HUES48 (cell line): ENCODE results near the gene GPX4.

Source experiments
- H3K27ac ChIP-seq: one replicate; pipeline ENCODE4 v1.7.0; 2013; ENCODE audit warnings: low read depth, low read length, inconsistent platforms
- H3K27me3 ChIP-seq: 2 replicates; pipeline ENCODE4 v1.6.1; 2013; ENCODE audit warnings: mild to moderate bottlenecking, low read length; ENCODE audit not compliant: control insufficient read depth, insufficient read depth
- H3K36me3 ChIP-seq: 2 replicates; pipeline ENCODE4 v1.6.1; 2013; ENCODE audit warnings: low read length; ENCODE audit not compliant: control insufficient read depth, insufficient read depth
- H3K4me1 ChIP-seq: 2 replicates; pipeline ENCODE4 v1.6.1; 2013; ENCODE audit warnings: mild to moderate bottlenecking, low read length; ENCODE audit not compliant: control insufficient read depth, insufficient read depth
- H3K4me3 ChIP-seq: 2 replicates; pipeline ENCODE4 v1.5.1; 2013; ENCODE audit warnings: mild to moderate bottlenecking, low read depth, low read length
- H3K9ac ChIP-seq: 2 replicates; pipeline ENCODE4 v1.6.1; 2013; ENCODE audit warnings: mild to moderate bottlenecking, low read depth, low read length, moderate library complexity
- H3K9me3 ChIP-seq: 2 replicates; pipeline ENCODE4 v1.6.1; 2013; ENCODE audit warnings: low read length; ENCODE audit not compliant: control insufficient read depth, insufficient read depth

The GPX4 gene

GRCh38 chr19:1094978-1095701 is 8.7 kb upstream of the GPX4 start, which contains the start of gene POLR2E:
Gene POLR2E, minus strand, starts transcription at chr19:1095375. Its CDS starts 60 bp downstream, at chr19:1095315.
- peaks cover 31% of the 10 kb centered on the region for H3K36me3 ChIP-seq
- peaks cover 5% of the 10 kb centered on the region; the same call in 1 of the 2 replicates for H3K4me1 ChIP-seq
- peak within 1 kb of the TSS; percentile 70 for H3K9ac ChIP-seq
- peak within 1 kb of the TSS; percentile 69 for H3K27ac ChIP-seq
- H3K4me3 ChIP-seq = peak within 1 kb of the TSS; percentile 95
- H3K27me3 ChIP-seq = no peaks in the 10 kb centered on the region
- no peaks in the 10 kb centered on the region for H3K9me3 ChIP-seq

- Histone ChIP-seq H3K27me3 (no peaks in the 10 kb centered on the region), H3K4me3 (no peak overlapping the region), H3K36me3 (peaks cover 11% of the 10 kb centered on the region), H3K9ac (no peak overlapping the region), H3K4me1 (peaks cover 9% of the 10 kb centered on the region), H3K9me3 (no peaks in the 10 kb centered on the region), H3K27ac (no peak overlapping the region)
Measured at GRCh38 chr19:1097810-1098176, 6.0 kb upstream of the GPX4 start.

GRCh38 chr19:1098177-1099051 is 5.4 kb upstream of the GPX4 start:
- H3K27ac ChIP-seq = no peak overlapping the region
- peaks cover 9% of the 10 kb centered on the region for H3K4me1 ChIP-seq
- no peaks in the 10 kb centered on the region for H3K9me3 ChIP-seq
- no peaks in the 10 kb centered on the region for H3K27me3 ChIP-seq
- H3K36me3 ChIP-seq = peaks cover 5% of the 10 kb centered on the region
- H3K9ac ChIP-seq = no peak overlapping the region
- H3K4me3 ChIP-seq = no peak overlapping the region

GRCh38 chr19:1101337-1101698 is 2.5 kb upstream of the GPX4 start:
- no peak overlapping the region for H3K9ac ChIP-seq
- H3K4me3 ChIP-seq = no peak overlapping the region
- peaks cover 5% of the 10 kb centered on the region; the same call in 1 of the 2 replicates for H3K4me1 ChIP-seq
- peaks cover 7% of the 10 kb centered on the region for H3K36me3 ChIP-seq
- H3K27ac ChIP-seq = peak overlapping the region; percentile 82
- no peaks in the 10 kb centered on the region for H3K9me3 ChIP-seq
- no peaks in the 10 kb centered on the region for H3K27me3 ChIP-seq

- H3K4me3 ChIP-seq = no peak overlapping the region
- no peak overlapping the region for H3K9ac ChIP-seq
- no peaks in the 10 kb centered on the region for H3K27me3 ChIP-seq
- H3K27ac ChIP-seq = peak overlapping the region; percentile 82
- no peaks in the 10 kb centered on the region for H3K9me3 ChIP-seq
- peaks cover 19% of the 10 kb centered on the region for H3K36me3 ChIP-seq
- peaks cover 5% of the 10 kb centered on the region; the same call in 1 of the 2 replicates for H3K4me1 ChIP-seq
Measured at GRCh38 chr19:1102407-1103131, 1.2 kb upstream of the GPX4 start.

- no peaks in the 10 kb centered on the region for H3K27me3 ChIP-seq
- H3K4me3 ChIP-seq = peak overlapping the region; percentile 25; the same call in 1 of the 2 replicates
- H3K9ac ChIP-seq = no peak overlapping the region
- H3K9me3 ChIP-seq = no peaks in the 10 kb centered on the region
- H3K36me3 ChIP-seq = peaks cover 20% of the 10 kb centered on the region
- H3K4me1 ChIP-seq = peaks cover 5% of the 10 kb centered on the region; the same call in 1 of the 2 replicates
- H3K27ac ChIP-seq = peak overlapping the region; percentile 63
Measured at GRCh38 chr19:1103132-1103707, 574 bp upstream of the GPX4 start.

- Histone ChIP-seq H3K36me3 (peaks cover 26% of the 10 kb centered on the region), H3K4me3 (peak overlapping the region; percentile 87), H3K9me3 (no peaks in the 10 kb centered on the region), H3K27ac (peak overlapping the region; percentile 95), H3K9ac (peak overlapping the region; percentile 86), H3K27me3 (no peaks in the 10 kb centered on the region), H3K4me1 (peaks cover 5% of the 10 kb centered on the region; the same call in 1 of the 2 replicates)
Measured at GRCh38 chr19:1104311-1105007, 665 bp downstream of the GPX4 start.

- H3K9ac ChIP-seq = peak overlapping the region; percentile 86
- H3K4me1 ChIP-seq = peaks cover 5% of the 10 kb centered on the region; the same call in 1 of the 2 replicates
- H3K9me3 ChIP-seq = no peaks in the 10 kb centered on the region
- peaks cover 28% of the 10 kb centered on the region for H3K36me3 ChIP-seq
- no peaks in the 10 kb centered on the region for H3K27me3 ChIP-seq
- peak overlapping the region; percentile 95 for H3K27ac ChIP-seq
- H3K4me3 ChIP-seq = peak overlapping the region; percentile 87
Measured at GRCh38 chr19:1105008-1105872, 1.4 kb downstream of the GPX4 start.

GRCh38 chr19:1105873-1106840 is 2.4 kb downstream of the GPX4 start:
- H3K9ac ChIP-seq = no peak overlapping the region
- no peaks in the 10 kb centered on the region for H3K27me3 ChIP-seq
- H3K36me3 ChIP-seq = peaks cover 35% of the 10 kb centered on the region
- no peaks in the 10 kb centered on the region for H3K9me3 ChIP-seq
- H3K4me3 ChIP-seq = no peak overlapping the region
- peaks cover 5% of the 10 kb centered on the region; the same call in 1 of the 2 replicates for H3K4me1 ChIP-seq
- H3K27ac ChIP-seq = no peak overlapping the region
